Astrocyte of the spinal cord (primary cell): ENCODE measurements around the gene FOLH1.
"Not testable (repeated sequence)": the region's sequence is repeated elsewhere in the genome, so short reads cannot be mapped to it uniquely, and the experiment has no call there.

Source experiments
- DNase-seq: peaks from one replicate; pipeline ENCODE4 v3.0.0; 2011; ENCODE audit warnings: low read depth, low spot score
- H3K4me3 ChIP-seq: 2 replicates; pipeline ENCODE4 v1.5.1; 2011; ENCODE audit warnings: low read depth, mild to moderate bottlenecking, low read length, moderate library complexity
- CTCF ChIP-seq: IDR thresholded peaks from 2 replicates; pipeline ENCODE4 v1.5.1; 2012; ENCODE audit warnings: low read depth, mild to moderate bottlenecking, low read length, inconsistent platforms
- in situ Hi-C: cut with HindIII; loops from 2 replicates; pipeline ENCODE4 v1.10.0; 2017; ENCODE audit warnings: low sequenced_read_pairs

FOLH1 gene

GRCh38 chr11:49169579-49169978 is 38.8 kb downstream of the FOLH1 start:
- in situ Hi-C loops, H3K4me3 ChIP-seq, DNase-seq: not testable (repeated sequence)

- in situ Hi-C loops, H3K4me3 ChIP-seq, DNase-seq: not testable (repeated sequence)
These were observed 39.4 kb downstream of the FOLH1 start for GRCh38 chr11:49168992-49169391.

- TF ChIP-seq CTCF: no peak
- in situ Hi-C loops: no loop called here
- no peak for DNase-seq
- H3K4me3 ChIP-seq: no peak overlapping the region
These were observed 57.2 kb downstream of the FOLH1 start for GRCh38 chr11:49151211-49151610.

- in situ Hi-C loops: not testable (repeated sequence)
These were observed 106.0 kb downstream of the FOLH1 start for GRCh38 chr11:49102356-49102755.

More at GRCh38 chr11:49102356-49102755, 106.0 kb downstream of the FOLH1 start:
- DNase-seq, H3K4me3 ChIP-seq: not testable (repeated sequence)
